GM18868 (cell line): Measurements from ENCODE around the gene KRTAP5-6.

Experiments used
- ATAC-seq: cut with Tn5 transposase; IDR thresholded peaks from one replicate; pipeline ENCODE4 v1.9.1; 2021; ENCODE audit warnings: mild to moderate bottlenecking, moderate library complexity; ENCODE audit not compliant: unreplicated experiment

KRTAP5-6 gene

GRCh38 chr11:1732418-1733008 is 35.5 kb downstream of the KRTAP5-6 start:
- no peak for ATAC-seq

GRCh38 chr11:1733009-1733715 is 36.2 kb downstream of the KRTAP5-6 start:
- no peak for ATAC-seq

DNA sequence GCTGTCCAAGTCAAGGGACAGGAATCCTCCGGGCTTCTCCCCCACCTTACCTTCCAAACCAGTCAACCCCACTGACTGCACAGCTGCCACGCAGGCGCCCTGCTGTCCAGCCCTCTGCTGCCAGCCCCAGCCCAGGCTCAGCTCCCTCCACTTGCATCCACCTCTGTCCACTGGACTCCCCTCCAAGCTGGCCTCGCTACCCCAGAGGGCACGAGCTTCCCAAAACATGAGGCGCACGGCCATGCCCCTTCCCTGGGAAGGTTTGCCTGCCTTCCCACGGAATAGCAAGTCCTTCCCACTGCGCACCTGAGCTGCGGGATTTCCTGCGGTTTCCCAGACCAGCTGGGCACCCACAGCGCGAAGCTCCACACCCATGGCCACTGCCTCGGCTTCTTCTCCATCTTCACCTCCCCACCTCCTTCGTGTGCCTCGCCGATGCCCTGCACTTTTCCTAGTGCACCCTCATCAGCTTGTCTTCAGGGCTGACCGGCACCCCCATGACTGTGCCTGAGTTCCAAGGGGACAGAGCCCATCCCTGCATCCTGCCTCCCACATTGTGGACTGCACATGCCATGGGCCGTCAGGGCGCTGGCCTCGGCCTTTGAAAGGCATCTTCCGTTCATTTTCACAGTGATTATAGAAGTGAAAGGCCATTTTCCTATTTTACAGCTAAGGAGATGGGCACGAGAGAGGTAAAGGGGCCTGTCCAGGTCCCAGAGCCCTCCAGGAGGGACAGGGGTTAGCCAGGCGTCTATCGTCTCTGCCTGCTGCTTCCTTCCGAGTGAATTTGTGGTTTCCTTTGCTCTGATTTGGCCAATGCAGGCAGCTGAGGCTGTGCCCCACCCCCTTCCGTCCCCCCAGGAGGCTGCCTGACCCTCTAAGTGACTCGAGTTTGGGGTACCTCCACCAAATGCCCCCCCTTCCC is 37.0 kb downstream of the KRTAP5-6 start:
- no peak for ATAC-seq

DNA sequence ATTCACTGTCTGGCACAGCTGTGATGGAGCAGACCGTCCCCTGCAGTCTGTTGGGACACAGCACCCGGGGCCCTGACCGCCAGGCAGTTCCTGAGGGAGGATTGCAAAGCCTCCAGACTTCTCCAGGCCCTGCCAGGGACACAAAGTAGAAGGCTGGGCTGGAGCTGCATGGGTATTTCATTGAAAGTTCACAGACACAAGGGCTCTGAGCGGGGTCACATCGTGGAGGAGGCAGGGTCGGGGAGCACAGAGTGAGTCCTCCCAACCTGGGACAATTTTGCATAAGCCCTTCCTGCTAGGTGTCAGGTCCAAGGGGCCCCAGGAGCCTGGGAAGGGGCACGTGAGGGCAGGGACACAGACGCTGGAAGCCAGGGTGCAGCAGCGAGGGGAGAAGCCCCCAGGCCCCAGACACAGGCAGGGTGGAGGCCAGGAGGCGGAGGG is 37.7 kb downstream of the KRTAP5-6 start:
- ATAC-seq = no peak

DNA sequence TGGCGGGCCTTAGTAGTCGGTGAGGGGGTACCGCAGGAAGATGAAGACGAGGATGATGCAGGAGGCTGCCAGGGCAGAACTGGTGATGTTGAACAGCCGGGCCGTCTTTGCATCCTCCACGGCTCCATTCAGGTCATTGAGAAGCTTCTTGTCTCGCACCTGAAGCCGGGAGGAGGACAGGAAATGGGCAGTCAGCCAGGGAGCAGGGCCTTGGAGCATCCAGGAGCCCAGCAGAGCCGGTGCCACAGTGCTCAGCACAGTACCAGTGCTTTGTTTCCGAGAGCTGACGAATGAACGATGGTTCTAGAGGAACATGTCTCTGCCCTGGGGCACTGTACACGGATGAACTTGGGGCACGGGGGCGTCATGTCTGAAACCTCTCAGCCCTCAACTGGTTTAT is 38.3 kb downstream of the KRTAP5-6 start:
- no peak for ATAC-seq

GRCh38 chr11:1736447-1736992 is 39.5 kb downstream of the KRTAP5-6 start:
- no peak for ATAC-seq

DNA sequence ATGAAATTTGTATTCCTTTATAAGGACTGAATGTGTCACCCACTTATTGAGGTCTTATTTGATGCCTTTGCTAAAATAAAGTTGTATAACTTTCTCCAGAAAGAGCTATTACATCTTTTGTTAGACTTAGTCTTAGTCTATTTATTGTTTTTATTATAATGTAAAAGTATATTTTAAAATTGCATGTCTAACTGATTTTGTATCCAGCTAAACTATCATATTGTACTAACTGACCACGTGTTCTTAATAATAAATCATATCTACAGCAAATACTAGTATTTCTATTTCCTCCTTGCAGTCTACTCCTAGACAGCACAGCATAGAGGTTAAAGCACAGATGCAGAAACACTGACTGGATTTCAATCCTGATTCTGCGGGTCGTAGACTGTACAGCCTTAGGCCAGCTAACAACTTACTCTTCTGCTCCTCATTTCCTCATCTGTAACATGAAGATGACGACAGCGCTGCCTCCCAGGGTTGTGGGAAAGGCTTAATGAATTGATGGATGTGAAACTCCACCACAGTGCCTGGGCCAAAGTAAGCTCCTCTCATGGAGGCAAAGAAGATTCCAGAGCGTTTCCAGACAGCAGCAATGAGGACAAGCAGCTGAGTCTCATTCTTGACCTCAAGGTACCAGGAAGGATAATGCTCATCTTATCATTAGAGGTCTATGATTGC is 40.2 kb downstream of the KRTAP5-6 start:
- ATAC-seq = no peak

DNA sequence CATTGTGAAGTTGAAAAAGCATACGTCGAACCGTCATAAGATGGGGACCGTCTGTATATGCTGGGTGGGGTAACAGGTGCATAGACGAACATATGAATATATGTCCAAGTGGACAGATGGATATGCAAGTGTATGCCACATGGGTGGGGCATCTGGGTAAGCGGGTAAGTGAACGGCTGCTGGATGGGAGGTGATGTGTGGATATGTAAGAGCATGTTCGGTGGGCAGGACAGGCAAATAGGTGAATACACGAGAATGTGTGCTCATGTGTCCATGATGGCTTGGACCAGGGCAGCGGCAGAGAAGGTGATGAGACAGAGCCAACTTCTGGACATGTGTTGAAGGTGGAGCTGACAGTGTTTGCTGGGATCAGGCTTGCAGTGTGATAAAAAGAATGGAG is 41.4 kb downstream of the KRTAP5-6 start:
- no peak for ATAC-seq

DNA sequence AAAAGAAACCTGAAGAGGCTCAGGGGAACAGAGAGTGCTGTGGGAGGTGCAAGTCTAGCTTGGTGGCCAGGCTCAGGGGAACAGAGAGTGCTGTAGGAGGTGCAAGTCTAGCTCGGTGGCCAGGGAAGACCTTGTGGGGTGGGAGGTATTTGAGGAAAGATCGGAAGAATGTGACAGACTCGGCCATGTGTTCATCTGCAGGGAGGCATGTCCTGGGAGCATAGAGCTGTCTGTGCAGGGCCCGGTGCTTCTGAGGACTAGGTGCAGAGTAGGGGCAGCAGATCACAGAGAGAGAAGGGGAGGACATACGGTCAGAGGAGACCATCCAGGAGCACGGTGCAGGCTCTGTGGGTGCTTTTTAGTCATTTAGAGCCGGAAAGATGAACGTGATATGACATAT is 42.6 kb downstream of the KRTAP5-6 start:
- ATAC-seq = no peak

- ATAC-seq = no peak
Measured at GRCh38 chr11:1740786-1741530, 44.0 kb downstream of the KRTAP5-6 start.

DNA sequence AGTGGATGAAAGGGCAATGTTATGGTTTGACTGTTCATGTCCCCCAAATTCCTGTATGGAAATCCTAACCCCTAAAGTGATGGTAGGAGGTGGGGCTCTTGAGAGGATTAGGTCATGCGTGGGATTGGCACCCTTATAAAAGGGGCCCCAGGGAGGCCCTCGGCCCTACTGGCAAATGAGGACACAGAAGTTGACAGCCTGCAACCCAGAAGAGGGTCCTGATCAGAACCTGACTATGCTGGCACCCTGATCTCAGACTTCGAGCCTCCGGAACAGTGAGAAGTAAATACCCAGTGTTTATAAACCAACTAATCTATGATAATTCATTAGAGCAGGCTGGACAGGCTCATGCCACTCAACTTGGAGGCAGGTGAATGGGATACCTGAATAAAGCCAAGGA is 44.7 kb downstream of the KRTAP5-6 start:
- ATAC-seq = no peak

DNA sequence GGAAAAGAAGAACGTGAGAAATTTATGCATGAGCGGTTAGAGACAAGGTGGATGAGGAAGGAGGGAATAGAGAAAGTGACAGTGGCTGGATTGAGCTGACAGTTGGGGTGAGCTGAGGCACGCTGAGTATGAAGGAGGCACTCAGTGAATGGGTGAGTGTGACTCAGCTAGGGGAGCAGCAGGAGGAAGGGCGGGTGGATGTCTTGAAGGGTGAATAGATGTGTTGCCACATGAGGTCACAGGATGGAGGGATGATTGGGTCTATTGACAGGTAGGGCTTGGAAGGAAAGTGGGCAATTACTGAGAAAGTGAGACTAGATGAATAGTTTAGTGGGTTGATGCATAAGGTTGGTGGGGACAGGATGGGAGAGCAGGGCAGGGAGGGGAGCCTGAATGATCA is 45.4 kb downstream of the KRTAP5-6 start:
- ATAC-seq = no peak

DNA sequence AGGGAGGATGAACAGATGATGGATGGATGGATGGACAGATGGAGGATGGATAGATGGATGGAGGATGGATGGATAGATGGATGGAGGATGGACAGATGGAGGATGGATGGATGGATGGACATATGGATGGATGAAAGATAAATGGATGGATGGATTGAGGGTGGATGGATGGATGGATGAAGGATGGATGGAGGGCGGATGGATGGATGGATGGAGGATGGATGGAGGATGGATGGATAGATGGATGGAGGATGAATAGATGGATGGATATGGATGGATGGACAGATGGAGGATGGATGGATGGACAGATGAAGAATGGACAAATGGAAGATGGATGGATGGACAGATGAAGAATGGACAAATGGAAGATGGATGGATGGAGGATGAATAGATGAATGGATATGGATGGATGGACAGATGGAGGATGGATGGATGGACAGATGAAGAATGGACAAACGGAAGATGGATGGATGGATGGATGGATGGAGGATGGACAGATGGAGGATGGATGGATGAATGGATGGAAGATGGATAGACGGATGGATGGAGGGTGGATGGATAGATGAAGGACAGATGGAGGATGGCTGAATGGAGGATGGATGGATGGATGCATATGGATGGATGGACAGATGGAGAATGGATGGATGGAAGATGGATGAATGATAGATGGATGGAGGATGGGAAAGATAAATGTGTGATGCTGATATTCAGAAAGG is 46.0 kb downstream of the KRTAP5-6 start:
- no peak for ATAC-seq

DNA sequence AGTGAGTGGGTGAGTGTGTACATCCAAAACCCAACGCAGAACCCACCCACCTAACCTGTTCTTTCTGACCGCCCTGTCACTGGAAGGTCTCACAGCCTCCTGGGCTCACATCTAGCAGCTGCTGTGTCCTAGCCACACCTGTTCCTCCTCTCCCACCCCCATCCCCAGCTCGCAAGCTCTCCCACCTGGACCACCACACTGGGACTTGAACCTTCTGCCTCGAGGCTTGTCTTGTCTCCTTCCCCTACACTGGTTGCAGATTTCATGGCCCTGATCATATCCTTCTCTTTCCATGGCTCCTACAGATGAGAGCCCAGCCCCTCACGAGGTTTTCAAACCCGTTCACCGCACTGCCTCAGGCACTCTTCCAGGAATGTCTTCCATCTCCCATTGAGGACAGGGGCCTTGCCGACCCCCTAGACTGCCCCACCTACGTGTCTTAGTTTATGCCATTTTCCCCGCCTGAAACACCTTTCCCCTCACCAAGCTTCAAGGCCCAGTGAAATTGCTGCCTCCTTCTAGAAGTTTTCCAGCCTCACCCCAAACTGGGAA is 46.7 kb downstream of the KRTAP5-6 start:
- ATAC-seq = no peak

- ATAC-seq = no peak
Measured at GRCh38 chr11:1744137-1744886, 47.3 kb downstream of the KRTAP5-6 start.

DNA sequence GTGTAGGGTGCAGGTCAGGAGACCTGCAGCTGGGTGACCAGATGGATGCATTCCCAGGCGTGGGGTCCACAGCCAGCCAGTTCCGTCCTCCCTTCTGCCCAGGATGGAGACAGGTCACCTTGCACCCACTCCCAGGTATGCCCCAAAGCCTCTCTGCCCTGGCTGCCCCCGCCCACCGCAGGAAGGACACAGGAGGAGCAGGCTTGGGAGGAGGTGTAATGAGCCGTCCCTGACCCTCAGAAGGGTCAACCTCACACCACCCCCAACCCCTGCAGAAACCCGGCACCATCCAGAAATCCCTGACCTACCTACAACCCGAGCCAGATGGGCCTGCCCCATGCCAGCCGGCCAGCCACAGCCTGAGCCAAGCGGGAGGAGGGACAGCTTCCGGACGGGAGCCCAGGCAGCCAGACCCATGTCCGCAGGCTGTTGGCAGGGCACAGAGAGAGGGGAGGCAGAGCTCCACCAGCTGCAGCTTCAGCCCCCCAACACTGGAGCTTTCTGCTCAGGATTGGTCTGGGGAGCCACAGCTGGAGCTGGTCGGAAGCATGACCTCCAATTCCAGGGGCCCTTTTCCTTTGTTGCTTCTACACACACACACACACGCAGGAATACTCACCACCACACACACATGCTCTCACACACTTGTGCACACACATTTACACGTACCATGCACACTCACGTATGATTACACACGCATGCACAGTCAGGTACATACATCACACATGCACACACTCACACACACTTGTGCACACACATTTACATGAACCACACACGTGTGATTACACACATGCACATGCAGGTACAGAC is 48.1 kb downstream of the KRTAP5-6 start:
- no peak for ATAC-seq

GRCh38 chr11:1745701-1746320 is 48.8 kb downstream of the KRTAP5-6 start:
- no peak for ATAC-seq
